Measurements from ENCODE around the gene ALDH2.
A peak's percentile ranks its signal among the peaks of the same experiment; 100 is the strongest.
"Not testable (repeated sequence)": the region's sequence is repeated elsewhere in the genome, so short reads cannot be mapped to it uniquely, and the experiment has no call there.

ALDH2 gene

GRCh38 chr12:111759991-111760390 lies 6.7 kb upstream of the ALDH2 start:
- DNase-seq: no peak

DNA sequence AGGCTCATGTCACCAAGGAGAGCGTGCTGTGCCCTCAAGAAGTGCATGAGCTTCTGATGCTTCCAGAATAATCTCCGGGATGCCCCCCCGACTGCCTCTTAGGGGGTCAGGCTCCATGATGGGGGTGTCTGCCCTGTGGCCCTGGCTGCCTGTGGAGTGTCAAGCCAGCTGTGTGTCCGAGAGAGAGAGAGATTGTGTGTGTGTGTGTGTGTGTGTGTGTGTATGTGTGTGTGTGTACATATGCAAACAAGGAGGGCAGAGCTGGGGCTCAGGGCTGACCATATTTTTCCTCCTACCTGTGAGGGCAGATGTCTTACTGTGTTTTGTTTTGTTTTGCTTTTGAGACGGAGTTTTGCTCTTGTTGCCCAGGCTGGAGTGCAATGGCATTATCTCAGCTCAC lies 5.6 kb upstream of the ALDH2 start:
- no peak for DNase-seq

- DNase-seq: no peak
Observed at GRCh38 chr12:111761706-111762105, 5.0 kb upstream of the ALDH2 start.

DNA sequence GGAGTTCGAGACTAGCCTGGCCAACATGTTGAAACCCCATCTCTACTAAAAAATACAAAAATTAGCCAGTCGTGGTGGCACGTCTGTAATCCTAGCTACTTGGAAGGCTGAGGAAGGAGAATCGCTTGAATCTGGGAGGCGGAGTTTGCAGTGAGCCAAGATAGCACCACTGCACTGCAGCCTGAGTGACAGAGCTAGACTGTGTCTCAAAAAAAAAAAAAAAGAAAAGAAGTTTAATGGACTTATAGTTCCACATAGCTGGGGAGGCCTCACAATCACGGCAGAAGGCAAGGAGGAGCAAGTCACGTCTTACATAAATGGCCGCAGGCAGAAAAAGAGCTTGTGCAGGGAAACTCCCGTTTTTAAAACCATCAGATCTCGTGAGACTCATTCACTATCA lies 3.2 kb upstream of the ALDH2 start:
- not testable (repeated sequence) for DNase-seq

GRCh38 chr12:111764120-111764821 lies 2.5 kb upstream of the ALDH2 start:
- no peak for DNase-seq

DNA sequence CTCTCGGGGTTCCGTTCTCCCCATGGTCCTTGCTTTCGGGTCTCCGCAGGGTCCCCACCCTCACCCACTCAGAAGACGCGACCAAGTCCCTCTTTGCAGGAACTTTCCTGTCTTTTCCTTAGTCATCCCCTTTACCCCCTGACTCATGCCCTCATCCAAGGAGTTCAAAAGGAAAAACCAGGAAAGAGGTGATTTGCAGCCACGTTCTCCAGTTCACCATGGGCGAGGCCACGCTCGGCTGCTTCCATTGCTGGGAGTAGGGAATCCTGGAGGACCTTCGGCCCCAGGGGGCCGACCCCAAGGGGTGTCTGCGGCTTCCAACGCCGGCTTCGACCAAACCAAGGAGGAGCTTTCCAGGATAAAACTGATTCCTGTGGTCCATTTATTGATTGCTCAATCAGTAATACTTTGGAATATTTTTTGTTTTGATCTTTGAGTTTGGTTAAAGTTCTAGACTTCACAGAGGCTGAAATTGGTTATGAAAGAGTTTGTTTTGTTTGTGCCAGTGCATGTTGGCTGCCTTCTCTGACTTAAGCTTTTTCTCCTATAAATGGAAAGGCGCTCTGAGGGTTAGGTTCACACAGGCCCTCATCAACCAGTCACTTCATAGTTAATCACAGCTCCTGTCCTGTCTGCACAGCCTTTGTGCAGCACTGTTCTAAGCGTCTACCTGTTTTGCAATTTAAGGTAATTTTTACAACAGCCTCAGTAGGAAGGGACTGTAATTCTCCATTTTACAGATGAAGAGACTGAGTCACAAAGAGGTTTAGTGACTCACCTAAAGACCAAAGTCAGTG lies 827 bp downstream of the ALDH2 start:
- DNase-seq: no peak

DNA sequence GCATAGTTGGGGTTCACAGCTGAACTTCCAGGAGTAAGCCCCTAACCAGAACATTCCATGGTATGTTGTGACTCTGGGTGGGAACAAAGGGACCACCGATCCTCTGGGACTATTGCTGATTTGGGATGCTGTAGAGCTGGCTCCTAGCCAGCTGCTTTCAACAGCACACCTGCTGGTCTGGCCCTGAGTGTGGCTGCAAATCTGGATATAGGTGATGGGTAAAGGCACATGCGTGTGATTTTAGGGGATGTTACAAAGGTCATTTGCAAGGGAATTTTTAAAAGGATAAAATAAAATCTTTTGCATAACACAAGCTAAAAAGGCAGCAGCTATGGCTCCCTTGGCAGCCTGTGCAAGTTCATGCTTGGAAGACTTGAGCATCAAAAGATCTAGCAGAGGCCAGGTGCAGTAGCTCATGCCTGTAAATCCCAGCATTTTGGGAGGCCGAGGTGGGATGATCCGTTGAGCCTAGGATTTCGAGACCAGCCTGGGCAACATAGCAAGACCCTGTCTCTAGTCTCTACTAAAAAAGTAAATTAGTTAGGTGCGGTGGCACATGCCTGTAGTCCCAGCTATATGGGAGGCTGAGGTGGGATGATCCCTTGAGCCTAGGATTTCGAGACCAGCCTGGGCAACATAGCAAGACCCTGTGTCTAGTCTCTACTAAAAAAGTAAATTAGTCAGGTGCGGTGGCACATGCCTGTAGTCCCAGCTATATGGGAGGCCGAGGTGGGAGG lies 1.6 kb downstream of the ALDH2 start:
- no peak for DNase-seq

GRCh38 chr12:111769599-111769998 lies 2.9 kb downstream of the ALDH2 start:
- no peak for DNase-seq

- peak; percentile 73 for DNase-seq
Observed at GRCh38 chr12:111773801-111774551, 7.2 kb downstream of the ALDH2 start.

DNA sequence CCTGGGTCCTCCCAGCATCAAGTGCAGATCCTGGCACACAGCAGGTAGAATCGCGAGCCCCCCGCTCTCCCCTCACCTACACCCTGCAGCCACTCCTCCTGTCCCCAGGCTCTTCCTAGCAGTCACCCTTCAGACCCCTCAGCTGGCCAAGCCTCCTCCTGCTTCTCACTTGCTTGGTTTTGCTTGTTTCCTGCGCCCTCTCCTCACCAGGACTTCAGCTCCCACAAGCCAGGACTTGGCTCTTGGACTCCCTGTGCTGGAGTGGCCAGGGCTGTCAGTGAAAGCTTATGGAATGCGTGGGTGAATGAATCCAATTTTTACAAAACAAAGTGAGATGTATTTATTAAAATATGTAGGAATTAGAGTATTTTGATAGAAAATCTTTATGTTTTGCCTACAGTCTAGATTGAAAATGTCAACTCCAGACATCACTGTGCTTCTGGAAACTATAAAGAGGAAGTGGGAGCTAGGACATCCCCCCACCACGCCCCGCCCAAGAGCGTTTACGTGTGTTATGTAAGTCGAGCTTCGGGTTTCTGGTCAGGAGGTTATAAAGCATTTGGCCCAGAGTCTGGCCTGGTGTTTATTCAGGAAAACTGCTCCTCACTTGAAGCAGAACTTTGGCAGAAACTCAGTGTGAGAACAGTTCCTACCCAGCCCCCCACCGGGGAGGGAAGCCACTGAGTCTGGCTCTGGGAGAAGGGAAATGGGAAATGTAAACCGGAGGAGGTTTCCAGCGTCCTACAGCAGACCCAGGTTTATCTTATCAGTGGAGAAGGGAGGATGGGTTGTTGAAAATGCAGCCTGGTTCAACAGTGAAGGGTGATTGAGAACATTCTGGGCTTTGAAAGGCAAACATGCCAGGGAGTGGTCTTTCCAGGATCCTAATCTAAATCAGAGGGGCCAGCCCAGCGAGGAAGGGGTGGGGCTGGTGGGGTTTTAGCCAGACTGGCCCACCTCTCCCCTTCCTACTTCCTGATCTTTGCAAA lies 8.8 kb downstream of the ALDH2 start:
- DNase-seq: peak; percentile 81

GRCh38 chr12:111776836-111777344 lies 10.2 kb downstream of the ALDH2 start:
- no peak for DNase-seq

- DNase-seq: no peak
Observed at GRCh38 chr12:111777345-111778045, 10.8 kb downstream of the ALDH2 start.

GRCh38 chr12:111780166-111780565 lies 13.4 kb downstream of the ALDH2 start:
- no peak for DNase-seq

DNA sequence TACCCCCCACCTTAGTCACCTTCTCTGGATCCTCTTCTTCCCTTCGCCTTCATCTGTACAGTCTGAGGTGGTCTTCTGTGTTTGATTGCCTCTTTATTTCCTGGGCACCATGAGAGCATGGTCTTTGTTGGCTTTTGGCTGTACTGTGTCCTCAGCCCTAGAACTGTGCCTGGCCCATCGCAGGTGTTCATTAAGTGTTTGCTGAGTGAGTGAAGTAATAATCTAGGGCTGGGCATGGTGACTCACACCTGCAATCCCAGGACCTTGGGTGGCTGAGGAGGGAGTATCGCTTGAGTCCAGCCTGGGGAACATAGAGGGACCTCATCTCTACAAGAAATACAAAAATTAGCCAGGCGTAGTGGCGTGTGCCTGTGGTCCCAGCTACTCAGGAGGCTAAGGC lies 13.9 kb downstream of the ALDH2 start:
- no peak for DNase-seq

DNA sequence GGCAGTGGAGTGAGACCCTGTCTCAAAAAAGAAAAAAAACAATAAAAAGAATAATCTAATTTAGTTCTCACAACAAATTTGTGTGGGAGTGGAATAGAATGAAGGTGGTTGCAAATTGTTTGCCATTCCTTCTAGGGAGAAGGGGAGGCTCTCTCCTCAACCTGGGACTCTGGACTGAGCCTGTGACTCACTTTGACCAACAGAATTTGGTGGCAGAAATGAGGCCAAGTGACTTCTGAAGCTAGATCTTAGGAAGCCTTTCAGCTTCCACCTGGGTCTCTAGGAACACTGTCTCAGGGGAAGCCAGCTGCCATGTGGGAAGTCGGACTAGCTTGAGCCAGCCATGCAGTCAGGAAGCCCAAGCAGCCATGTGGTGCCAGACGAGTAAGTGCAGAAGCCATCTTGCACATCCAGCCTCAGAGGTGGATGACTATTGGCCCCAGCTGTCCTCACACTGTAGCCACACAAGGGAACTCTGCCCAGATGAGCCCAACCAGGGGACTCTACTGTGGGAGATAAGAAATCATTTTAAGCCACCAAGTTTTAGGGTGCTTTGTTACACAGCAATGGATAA lies 14.4 kb downstream of the ALDH2 start:
- DNase-seq: no peak

- no peak for DNase-seq
Observed at GRCh38 chr12:111783046-111783445, 16.3 kb downstream of the ALDH2 start.

GRCh38 chr12:111784953-111785352 lies 18.2 kb downstream of the ALDH2 start:
- peak; percentile 37 for DNase-seq

DNA sequence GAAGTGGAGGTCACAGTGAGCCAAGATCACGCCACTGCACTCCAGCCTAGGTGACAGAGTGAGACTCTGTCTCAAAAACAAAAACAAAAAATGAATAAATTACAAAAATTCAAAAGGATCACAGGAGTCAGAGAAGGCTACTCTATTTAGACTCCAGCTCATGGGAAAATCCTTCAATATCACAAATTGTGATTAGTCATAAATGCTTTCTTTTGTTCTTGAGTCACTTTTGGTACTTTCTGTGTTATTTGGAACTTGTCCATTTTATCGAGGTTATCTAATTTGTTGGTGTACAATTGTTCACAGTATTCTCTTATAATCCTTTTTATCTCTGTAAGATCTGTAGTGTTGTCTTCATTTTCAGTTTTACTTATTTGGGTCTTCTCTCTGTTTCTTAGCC lies 18.9 kb downstream of the ALDH2 start:
- DNase-seq: no peak

DNA sequence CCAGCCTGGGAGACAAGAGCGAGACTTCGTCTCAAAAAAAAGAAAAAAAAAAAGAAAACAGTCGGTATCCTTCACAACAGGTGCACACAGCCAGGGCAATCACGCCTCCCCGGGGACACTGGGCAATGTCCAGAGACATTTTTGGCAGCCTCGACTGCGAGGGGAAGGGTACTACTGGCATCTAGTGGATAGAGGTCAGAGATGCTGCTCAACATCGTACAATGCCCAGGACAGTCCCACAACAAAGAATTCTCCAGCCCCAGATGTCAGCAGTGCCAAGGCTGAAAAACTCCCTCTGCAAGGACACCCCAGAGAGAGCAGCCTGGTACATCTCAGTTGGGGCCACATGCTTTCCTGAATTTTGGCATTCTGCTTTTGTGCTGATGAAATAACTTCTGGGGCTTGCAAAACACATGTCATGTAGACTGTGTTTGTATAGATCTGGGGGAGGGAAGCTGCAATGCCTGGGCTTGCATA lies 21.5 kb downstream of the ALDH2 start:
- DNase-seq: peak; percentile 42

- DNase-seq: peak; percentile 21
Observed at GRCh38 chr12:111789779-111790178, 23.0 kb downstream of the ALDH2 start.

Measured in right forelimb (tissue), 1 donor.